HepG2 (cell line): Measurements from ENCODE around the gene HPCAL1.

Experiments
- CREB1 ChIP-seq, 2 experiments: fragments of 450-650 bp in 1 of 2; IDR thresholded peaks; 2 replicates each; pipeline ENCODE4 v1.6.1; 2016 to 2017; ENCODE audit warnings: control low read depth in 1 of 2, mild to moderate bottlenecking in 1 of 2, missing compliant biosample characterization in 1 of 2, missing genetic modification characterization in 1 of 2
- CTCF ChIP-seq: sonication (generic); formaldehyde crosslinking; IDR thresholded peaks from 2 replicates; pipeline ENCODE4 v1.5.0; 2020; ENCODE audit warnings: mild to moderate bottlenecking, missing genetic modification reagents, moderate library complexity
- FOXJ3 ChIP-seq: sonication (generic); formaldehyde crosslinking; IDR thresholded peaks from 2 replicates; pipeline ENCODE4 v1.4.0; 2020; ENCODE audit warnings: missing genetic modification reagents, mild to moderate bottlenecking, borderline replicate concordance
- LRRFIP1 ChIP-seq: sonication (generic); formaldehyde crosslinking; conservative IDR thresholded peaks from 2 replicates; pipeline ENCODE4 v1.4.0; 2020; ENCODE audit warnings: missing genetic modification reagents
- NR1H2 ChIP-seq: sonication (generic); formaldehyde crosslinking; IDR thresholded peaks from 2 replicates; pipeline ENCODE4 v1.8.1; 2022; ENCODE audit warnings: low read depth, missing genetic modification reagents, borderline replicate concordance
- PHF20 ChIP-seq: sonication (generic); formaldehyde crosslinking; IDR thresholded peaks from 2 replicates; pipeline ENCODE4 v1.5.0; 2020; ENCODE audit warnings: mild to moderate bottlenecking, missing genetic modification reagents
- PRPF4 ChIP-seq: fragments of 200-400 bp; formaldehyde crosslinking; IDR thresholded peaks from 2 replicates; pipeline ENCODE4 v1.6.1; 2016; ENCODE audit warnings: low read length, low read depth; ENCODE audit not compliant: poor library complexity, severe bottlenecking
- SMC3 ChIP-seq: IDR thresholded peaks from 2 replicates; pipeline ENCODE4 v1.6.1; 2011; ENCODE audit warnings: low read length, improper control_type of control experiment
- SP2 ChIP-seq: sonication (generic); formaldehyde crosslinking; IDR thresholded peaks from 2 replicates; pipeline ENCODE4 v1.5.1; 2020; ENCODE audit warnings: mild to moderate bottlenecking, missing genetic modification reagents
- ZNF281 ChIP-seq: sonication (generic); formaldehyde crosslinking; IDR thresholded peaks from 2 replicates; pipeline ENCODE4 v1.4.0; 2020; ENCODE audit warnings: missing genetic modification reagents, borderline replicate concordance
- ZNF776 ChIP-seq: sonication (generic); formaldehyde crosslinking; IDR thresholded peaks from 2 replicates; pipeline ENCODE4 v1.4.0; 2020; ENCODE audit warnings: mild to moderate bottlenecking, missing genetic modification reagents
- ZNF792 ChIP-seq: IDR thresholded peaks from 2 replicates; pipeline ENCODE4 v1.6.1; 2016
- TF ChIP-seq, protein P1 (sequence below): sonication (generic); formaldehyde crosslinking; IDR thresholded peaks from 2 replicates; pipeline ENCODE4 v1.8.1; 2023; ENCODE audit warnings: mild to moderate bottlenecking, missing genetic modification reagents

- TF ChIP-seq PRPF4 (no peak), ZNF281 (CRISPR knock-in tag) (no peak), ZNF792 (CRISPR knock-in tag) (no peak), LRRFIP1 (no peak), SMC3 (no peak), PHF20 (CRISPR knock-in tag) (no peak), CTCF (no peak), SP2 (CRISPR knock-in tag) (no peak), NR1H2 (CRISPR knock-in tag) (no peak), FOXJ3 (no peak), ZNF776 (no peak), CREB1 (IDR thresholded peaks at IDR 0.05) (no peak), CREB1 (CRISPR knock-in tag; IDR thresholded peaks at IDR 0.05) (no peak)
- TF ChIP-seq, protein P1, sequence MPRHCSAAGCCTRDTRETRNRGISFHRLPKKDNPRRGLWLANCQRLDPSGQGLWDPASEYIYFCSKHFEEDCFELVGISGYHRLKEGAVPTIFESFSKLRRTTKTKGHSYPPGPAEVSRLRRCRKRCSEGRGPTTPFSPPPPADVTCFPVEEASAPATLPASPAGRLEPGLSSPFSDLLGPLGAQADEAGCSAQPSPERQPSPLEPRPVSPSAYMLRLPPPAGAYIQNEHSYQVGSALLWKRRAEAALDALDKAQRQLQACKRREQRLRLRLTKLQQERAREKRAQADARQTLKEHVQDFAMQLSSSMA = no peak
Measured at GRCh38 chr2:10426726-10427617, 124.3 kb downstream of the HPCAL1 start.
